GM19193 (cell line): Measurements from ENCODE around the gene CHDH.

Source experiments
- POLR2A ChIP-seq: IDR thresholded peaks from 4 replicates; pipeline ENCODE4 v1.6.1; 2011; ENCODE audit not compliant: insufficient read depth, insufficient read length; ENCODE audit errors: extremely low read depth

Gene CHDH

DNA sequence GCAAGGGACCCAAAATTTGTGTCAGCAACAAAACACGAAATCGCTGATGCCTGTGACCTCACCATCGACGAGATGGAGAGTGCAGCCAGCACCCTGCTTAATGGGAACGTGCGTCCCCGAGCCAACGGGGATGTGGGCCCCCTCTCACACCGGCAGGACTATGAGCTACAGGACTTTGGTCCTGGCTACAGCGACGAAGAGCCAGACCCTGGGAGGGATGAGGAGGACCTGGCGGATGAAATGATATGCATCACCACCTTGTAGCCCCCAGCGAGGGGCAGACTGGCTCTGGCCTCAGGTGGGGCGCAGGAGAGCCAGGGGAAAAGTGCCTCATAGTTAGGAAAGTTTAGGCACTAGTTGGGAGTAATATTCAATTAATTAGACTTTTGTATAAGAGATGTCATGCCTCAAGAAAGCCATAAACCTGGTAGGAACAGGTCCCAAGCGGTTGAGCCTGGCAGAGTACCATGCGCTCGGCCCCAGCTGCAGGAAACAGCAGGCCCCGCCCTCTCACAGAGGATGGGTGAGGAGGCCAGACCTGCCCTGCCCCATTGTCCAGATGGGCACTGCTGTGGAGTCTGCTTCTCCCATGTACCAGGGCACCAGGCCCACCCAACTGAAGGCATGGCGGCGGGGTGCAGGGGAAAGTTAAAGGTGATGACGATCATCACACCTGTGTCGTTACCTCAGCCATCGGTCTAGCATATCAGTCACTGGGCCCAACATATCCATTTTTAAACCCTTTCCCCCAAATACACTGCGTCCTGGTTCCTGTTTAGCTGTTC, 34.9 kb downstream of the CHDH start:
- no peak for TF ChIP-seq POLR2A

DNA sequence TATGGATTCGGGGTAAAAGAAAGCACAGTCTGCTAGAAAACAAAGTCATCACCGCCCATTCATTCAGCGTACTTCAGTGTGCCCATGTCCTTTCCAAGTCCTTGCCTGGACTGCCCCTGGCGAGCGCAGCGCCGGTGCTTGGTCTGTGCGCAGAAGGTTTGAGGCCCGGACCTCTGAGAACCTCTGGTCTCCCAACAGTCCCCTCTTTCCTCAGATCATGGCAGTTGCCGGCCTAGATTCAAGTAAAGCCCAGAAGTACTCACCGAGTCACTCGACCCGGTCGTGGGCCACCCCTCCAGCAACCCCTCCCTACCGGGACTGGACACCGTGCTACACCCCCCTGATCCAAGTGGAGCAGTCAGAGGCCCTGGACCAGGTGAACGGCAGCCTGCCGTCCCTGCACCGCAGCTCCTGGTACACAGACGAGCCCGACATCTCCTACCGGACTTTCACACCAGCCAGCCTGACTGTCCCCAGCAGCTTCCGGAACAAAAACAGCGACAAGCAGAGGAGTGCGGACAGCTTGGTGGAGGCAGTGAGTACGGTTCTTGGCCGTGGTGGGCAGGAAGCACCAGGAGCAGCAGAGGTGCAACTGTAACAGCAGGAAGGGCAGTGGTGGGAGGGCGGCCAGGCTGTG, 36.3 kb downstream of the CHDH start:
- no peak for TF ChIP-seq POLR2A

DNA sequence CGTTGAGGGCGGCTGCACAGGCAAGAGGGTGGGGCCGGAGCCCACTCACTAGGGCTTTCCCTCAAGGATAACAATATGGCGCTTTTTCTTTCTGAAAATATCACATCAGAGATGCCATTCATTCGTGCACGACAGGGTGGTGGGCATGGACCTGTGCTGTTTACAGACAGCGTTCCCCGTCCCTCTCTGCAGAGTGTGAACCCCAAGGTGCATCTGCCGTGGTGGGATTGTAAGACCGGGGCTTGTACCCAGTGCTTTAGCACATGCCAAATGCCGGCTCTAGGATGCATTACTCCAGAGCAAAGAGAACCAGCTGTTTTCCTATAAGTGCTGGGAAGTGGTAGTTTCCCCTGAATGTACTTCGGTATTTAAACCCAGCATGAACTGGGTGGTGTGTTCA, 37.0 kb downstream of the CHDH start:
- no peak for TF ChIP-seq POLR2A

GRCh38 chr3:53808496-53808895, 37.7 kb downstream of the CHDH start:
- TF ChIP-seq POLR2A = no peak

- TF ChIP-seq POLR2A = no peak
Observed at GRCh38 chr3:53807117-53807810, 39.0 kb downstream of the CHDH start.

DNA sequence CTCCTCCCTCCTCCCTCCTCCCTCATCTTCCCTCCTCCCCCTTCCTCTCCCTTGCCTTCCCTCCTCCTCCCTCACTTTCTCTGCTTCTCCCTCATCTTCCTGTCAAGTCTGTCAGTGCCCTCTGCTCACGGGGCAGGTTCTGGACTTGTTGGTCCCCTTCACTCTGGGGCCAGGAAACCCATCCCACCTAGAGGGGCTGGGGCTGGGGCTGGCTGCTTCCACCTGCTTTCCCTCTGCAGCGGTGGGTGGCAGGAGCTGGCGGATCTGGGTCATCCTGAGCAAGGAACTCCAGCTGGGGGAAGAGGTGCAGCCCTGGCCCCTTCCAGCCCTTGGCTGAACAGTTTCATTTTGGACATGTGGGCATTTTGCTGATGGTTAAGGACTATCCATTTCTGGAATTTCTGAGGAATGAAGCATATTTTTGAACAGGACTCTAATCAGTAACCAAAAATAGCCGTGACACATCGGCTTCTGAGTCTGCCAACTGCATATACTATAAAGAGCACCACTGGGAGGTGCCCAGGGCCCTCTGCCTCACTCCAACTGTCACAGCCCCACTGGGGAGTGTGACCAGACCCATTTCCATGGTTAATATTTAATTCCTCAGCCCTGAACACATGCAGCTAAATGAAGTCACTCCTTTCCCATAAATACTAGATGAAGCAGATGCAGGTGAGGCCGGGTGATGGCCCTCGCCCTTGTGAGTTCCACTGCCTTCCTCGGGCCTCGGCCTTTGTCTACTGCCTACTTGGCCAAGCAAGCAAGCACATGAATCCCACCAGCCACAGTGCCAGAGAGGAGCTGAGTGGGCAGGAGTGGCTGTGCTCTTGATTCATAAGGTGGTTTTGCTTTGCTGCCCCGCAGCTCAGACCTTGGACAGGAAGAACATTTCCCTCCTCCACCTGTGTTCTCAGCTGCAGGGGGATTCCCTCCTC, 39.8 kb downstream of the CHDH start:
- no peak for TF ChIP-seq POLR2A

GRCh38 chr3:53805463-53806159, 40.6 kb downstream of the CHDH start:
- no peak for TF ChIP-seq POLR2A

DNA sequence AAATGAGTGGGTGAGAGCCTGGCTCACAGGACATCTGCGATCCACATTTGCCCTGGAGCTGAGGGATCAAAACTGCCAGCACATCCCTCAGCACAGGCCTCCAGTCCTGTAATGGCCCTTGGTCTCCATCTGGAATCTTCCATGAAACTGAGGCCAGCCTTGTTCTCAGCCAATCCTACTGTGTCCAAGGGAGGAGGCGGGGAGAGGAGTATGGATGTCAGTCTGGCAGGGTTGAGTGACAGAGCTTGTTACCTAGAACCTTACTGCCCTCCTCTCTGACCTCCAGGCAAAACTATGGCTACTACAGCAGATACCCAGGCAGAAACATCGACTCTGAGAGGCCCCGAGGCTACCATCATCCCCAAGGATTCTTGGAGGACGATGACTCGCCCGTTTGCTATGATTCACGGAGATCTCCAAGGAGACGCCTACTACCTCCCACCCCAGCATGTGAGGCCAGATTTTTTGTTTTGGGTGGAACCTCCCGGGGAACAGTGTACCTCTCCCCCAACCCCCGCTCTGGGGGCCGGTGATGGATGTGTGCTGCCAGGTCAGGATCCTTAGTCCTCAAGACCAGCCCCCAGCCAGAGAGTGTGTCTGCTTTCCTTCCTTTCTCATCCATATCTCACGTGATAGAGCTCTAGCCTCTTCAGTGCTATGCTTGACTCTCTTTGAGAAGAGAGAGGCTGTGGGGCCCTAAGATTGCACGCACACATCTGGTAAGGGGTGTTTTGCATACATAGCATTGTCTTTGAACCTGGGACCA, 41.3 kb downstream of the CHDH start:
- TF ChIP-seq POLR2A = no peak

GRCh38 chr3:53803816-53804695, 42.2 kb downstream of the CHDH start:
- TF ChIP-seq POLR2A = no peak

DNA sequence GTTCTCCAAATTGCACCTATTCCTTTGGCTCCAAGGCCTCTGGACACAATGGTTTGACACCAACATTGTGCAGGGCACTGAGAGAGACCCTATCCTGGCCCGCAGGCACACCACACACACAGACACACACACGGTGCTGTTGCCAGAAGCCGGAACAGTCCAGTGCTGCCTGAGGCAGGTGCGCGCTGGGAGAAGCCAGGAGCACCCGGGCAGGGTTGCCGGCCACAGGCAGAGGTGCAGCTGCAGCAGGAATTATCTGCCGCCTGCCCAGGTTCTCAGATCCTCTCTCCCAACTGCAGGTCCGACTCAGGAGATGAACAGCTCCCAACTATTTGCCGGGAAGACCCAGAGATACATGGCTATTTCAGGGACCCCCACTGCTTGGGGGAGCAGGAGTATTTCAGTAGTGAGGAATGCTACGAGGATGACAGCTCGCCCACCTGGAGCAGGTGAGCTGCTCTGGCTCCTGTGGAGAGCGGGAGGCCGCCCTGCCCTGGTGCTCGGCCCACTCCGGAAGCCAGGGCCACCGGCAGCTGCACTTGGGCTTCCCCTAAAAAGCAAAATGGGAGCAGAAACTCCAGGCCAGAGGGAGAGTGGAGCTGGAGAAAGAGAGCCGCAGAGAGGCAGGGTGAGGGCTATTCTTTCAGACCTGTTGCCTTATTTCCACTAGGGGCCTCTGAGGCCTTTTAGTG, 42.9 kb downstream of the CHDH start:
- TF ChIP-seq POLR2A = no peak

GRCh38 chr3:53802256-53802880, 43.9 kb downstream of the CHDH start:
- TF ChIP-seq POLR2A = no peak

DNA sequence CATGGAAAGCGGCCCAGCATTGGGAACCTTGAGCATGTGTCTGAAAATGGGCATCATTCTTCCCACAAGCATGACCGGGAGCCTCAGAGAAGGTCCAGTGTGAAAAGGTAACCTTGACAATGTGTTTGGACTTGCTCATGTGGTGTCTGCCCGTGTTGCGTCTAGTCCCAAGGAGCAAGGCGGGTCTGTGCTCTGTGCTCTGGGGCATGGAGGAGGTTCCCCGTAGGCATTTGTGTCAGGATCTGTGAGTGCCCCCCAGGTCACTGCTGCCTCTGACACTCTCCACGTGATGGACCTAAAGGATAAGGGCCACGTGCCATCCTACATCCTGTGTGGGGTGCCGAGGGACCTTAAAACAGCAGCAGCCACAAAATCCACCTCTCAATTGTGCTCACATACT, 44.9 kb downstream of the CHDH start:
- TF ChIP-seq POLR2A = no peak
